HG02981 (cell line): Measurements from ENCODE around the gene ENOX1.

Experiments used
- ATAC-seq: cut with Tn5 transposase; IDR thresholded peaks from one replicate; pipeline ENCODE4 v1.9.1; 2021; ENCODE audit warnings: mild to moderate bottlenecking, moderate library complexity; ENCODE audit not compliant: unreplicated experiment

Gene ENOX1

GRCh38 chr13:43232144-43232872 is 554.5 kb downstream of the ENOX1 start:
- no peak for ATAC-seq

GRCh38 chr13:43230989-43231388 is 555.8 kb downstream of the ENOX1 start:
- no peak for ATAC-seq

GRCh38 chr13:43229506-43229905 is 557.3 kb downstream of the ENOX1 start:
- no peak for ATAC-seq

GRCh38 chr13:43227721-43228120 is 559.1 kb downstream of the ENOX1 start:
- no peak for ATAC-seq

- ATAC-seq = no peak
Observed at GRCh38 chr13:43223216-43223615, 563.6 kb downstream of the ENOX1 start.

GRCh38 chr13:43222086-43222485 is 564.7 kb downstream of the ENOX1 start:
- ATAC-seq = no peak

GRCh38 chr13:43221611-43222010 is 565.2 kb downstream of the ENOX1 start:
- no peak for ATAC-seq

GRCh38 chr13:43220873-43221595 is 565.7 kb downstream of the ENOX1 start:
- ATAC-seq = no peak

GRCh38 chr13:43214124-43214523 is 572.6 kb downstream of the ENOX1 start:
- ATAC-seq = no peak

GRCh38 chr13:43206838-43207237 is 579.9 kb downstream of the ENOX1 start:
- ATAC-seq = no peak

GRCh38 chr13:43205416-43205815 is 581.4 kb downstream of the ENOX1 start:
- no peak for ATAC-seq

- no peak for ATAC-seq
Observed at GRCh38 chr13:43204591-43204990, 582.2 kb downstream of the ENOX1 start.

GRCh38 chr13:43203781-43204180 is 583.0 kb downstream of the ENOX1 start:
- ATAC-seq = no peak

- ATAC-seq = no peak
Observed at GRCh38 chr13:43200736-43201135, 586.0 kb downstream of the ENOX1 start.

GRCh38 chr13:43200307-43200706 is 586.5 kb downstream of the ENOX1 start:
- ATAC-seq = no peak

GRCh38 chr13:43196750-43197370 is 589.9 kb downstream of the ENOX1 start:
- no peak for ATAC-seq

GRCh38 chr13:43196086-43196621 is 590.6 kb downstream of the ENOX1 start:
- no peak for ATAC-seq

- ATAC-seq = no peak
Observed at GRCh38 chr13:43195551-43195950, 591.2 kb downstream of the ENOX1 start.

GRCh38 chr13:43195112-43195511 is 591.7 kb downstream of the ENOX1 start:
- ATAC-seq = no peak

- ATAC-seq = no peak
Observed at GRCh38 chr13:43193789-43194420, 592.9 kb downstream of the ENOX1 start.

- no peak for ATAC-seq
Observed at GRCh38 chr13:43191546-43191945, 595.2 kb downstream of the ENOX1 start.
